ENCODE results near the gene WDR33. TPM values are rescaled to one million over a fixed set of nuclear protein-coding genes. Genes with fewer than 3 reads are reported as not detected.

The WDR33 gene
- total and polyA plus RNA-seq, 10 of the 15 experiments (the other 5 are each of a cell fraction or from before 2014, with no cell fraction given) = 29.2 to 73.8 (median 45.6) TPM

DNA sequence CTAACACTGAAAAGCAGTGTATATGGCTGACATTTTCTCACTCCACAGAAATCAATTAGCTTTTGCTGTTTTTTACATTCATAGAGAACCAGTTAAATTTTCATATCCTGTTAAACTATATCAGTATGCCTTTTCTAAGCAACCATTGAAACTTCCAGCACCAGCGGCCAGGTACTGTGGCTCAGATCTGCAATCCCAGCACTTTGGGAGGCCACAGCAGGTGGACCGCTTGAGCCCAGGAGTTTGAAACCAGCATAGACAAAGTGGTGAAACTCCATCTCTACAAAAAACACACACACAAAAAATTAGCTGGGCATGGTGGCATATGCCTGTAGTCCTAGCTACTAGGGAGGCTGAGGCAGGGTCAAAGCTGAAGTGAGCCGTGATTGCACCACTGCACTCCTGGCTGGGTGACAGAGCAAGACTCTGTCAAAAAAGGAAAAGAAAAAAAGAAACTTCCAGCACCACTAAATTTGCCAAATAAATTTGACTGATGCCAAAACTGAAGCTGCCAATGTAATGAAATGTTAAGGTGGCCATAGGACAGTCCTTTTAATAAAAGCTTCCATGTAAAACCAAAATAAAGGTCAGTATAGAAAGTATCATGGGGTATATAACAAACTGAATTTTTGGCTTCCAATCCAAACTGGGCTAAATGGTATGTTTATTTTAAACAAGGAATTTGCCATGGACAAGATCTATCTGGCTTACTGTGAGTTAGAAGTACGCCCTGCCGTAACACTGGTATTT is 106.2 kb downstream of the WDR33 start:
- H3K79me2 ChIP-seq (ENCODE audit: control insufficient read depth, insufficient read depth, low read length) = peaks cover 21% of the 10 kb centered on the region
- H4K20me1 ChIP-seq (ENCODE audit: control insufficient read depth, insufficient read depth) = no peaks in the 10 kb centered on the region
- no peak for ATAC-seq
- in situ Hi-C loops (cut with MboI) (no loop called here), intact Hi-C loops (cut with micrococcal nuclease; ENCODE audit: unreplicated experiment) (loop anchor here (5.0 kb wide), 5 partner anchors 37 to 322 kb away; partner anchors contain the start of genes IWS1, POLR2D and SAP130)
- no peak overlapping the region for H3K4me2 ChIP-seq (ENCODE audit: control insufficient read depth, insufficient read depth)
- H3K9me3 ChIP-seq (replicated peaks; ENCODE audit: control insufficient read depth, insufficient read depth, low read length) = no peaks in the 10 kb centered on the region
- peaks cover 10 to 18% of the 10 kb centered on the region in 2 experiments; a peak in 3 of 4 replicates for H3K36me3 ChIP-seq (ENCODE audit: control insufficient read depth in 2 of 2, insufficient read depth in 2 of 2, low read length in 1 of 2)
- ChIA-PET POLR2A (interaction anchor here (1.2 to 2.3 kb wide), 4 partner anchors 20 to 107 kb away, joined by 3 to 8 read pairs (median 4); partner anchors contain the start of gene WDR33), SMC1A (ENCODE audit: uncharacterized antibody, unreplicated experiment) (interaction anchor here (0.6 to 3.2 kb wide), 18 partner anchors 8 to 561 kb away, joined by 3 to 12 read pairs (median 4); no protein-coding TSS in a partner anchor), RAD21 (ENCODE audit: unreplicated experiment) (interaction anchor here (1.0 to 5.7 kb wide), 4 partner anchors 30 to 114 kb away, joined by 3 to 53 read pairs (median 12); no protein-coding TSS in a partner anchor), CTCF (interaction anchor here (0.9 to 3.3 kb wide), 4 partner anchors 9 to 117 kb away, joined by 3 to 9 read pairs (median 5); partner anchors contain the start of gene WDR33)
- H3K4me3 ChIP-seq = no peak overlapping the region
- TF ChIP-seq ASH2L (IDR thresholded peaks at IDR 0.05; ENCODE audit: borderline replicate concordance, low read depth) (no peak), EED (IDR thresholded peaks at IDR 0.05; ENCODE audit: low read depth) (no peak)
- no peak for FAIRE-seq
- BruUV-seq (replicated peaks) = no TSS peak
- no peak overlapping the region for H3K9ac ChIP-seq (ENCODE audit: control insufficient read depth, insufficient read depth, low read length)
- no peak overlapping the region for H3K27ac ChIP-seq (ENCODE audit: control insufficient read depth, insufficient read depth)
- no peaks in the 10 kb centered on the region for H3K27me3 ChIP-seq (replicated peaks in 1 of 2; ENCODE audit: control insufficient read depth in 2 of 2, insufficient read depth in 2 of 2, low read length in 1 of 2)
- peaks cover 9% of the 10 kb centered on the region for H3K4me1 ChIP-seq (ENCODE audit: control insufficient read depth, insufficient read depth, low read length)
- no peak overlapping the region for H2AFZ ChIP-seq (ENCODE audit: control insufficient read depth, low read depth, low read length)
- DNase-seq (ENCODE audit: low read depth, low spot score) = no peak
- WGBS (ENCODE audit: insufficient coverage, insufficient replicate concordance, low lambda C conversion rate, missing lambda C conversion rate) = 89% methylated on average over 5 of the region's 5 CpGs

DNA sequence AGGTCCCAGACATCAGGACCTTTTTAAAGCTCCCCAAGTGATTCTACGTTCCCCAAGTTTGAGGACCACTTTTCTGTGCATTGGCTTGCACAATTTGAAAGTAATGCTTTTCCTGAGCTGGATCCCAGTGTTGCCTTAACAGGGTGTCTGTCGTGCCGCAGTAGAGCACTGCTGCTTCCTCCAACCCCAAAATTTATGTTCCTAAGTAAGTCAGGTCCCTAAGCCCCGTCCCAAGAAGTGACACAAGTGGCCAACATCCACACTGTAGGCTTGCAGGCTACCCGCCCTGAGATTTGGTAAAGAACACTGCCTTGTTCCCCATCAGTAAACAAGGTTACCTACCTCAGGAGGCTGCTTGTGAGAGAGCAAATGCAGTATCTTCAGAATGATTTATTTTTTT is 107.7 kb downstream of the WDR33 start:
- peaks cover 7 to 10% of the 10 kb centered on the region in 2 experiments; a peak in 3 of 4 replicates for H3K36me3 ChIP-seq (ENCODE audit: control insufficient read depth in 2 of 2, insufficient read depth in 2 of 2, low read length in 1 of 2)
- H3K9ac ChIP-seq (ENCODE audit: control insufficient read depth, insufficient read depth, low read length) = no peak overlapping the region
- DNase-seq (ENCODE audit: low read depth, low spot score) = no peak
- SMC1A ChIA-PET (ENCODE audit: uncharacterized antibody, unreplicated experiment) = interaction anchor here (0.6 to 3.2 kb wide), 16 partner anchors 11 to 119 kb away, joined by 3 to 17 read pairs (median 4); no protein-coding TSS in a partner anchor
- POLR2A ChIA-PET = interaction anchor here (0.6 to 2.1 kb wide), 6 partner anchors 11 to 127 kb away, joined by 3 to 9 read pairs (median 4); no protein-coding TSS in a partner anchor
- H3K79me2 ChIP-seq (ENCODE audit: control insufficient read depth, insufficient read depth, low read length) = peaks cover 21% of the 10 kb centered on the region
- CTCF ChIA-PET = interaction anchor here (1.4 to 3.3 kb wide), 4 partner anchors 11 to 108 kb away, joined by 3 to 9 read pairs (median 6); partner anchors contain the start of gene WDR33
- intact Hi-C loops (cut with micrococcal nuclease; ENCODE audit: unreplicated experiment) = loop anchor here (5.0 kb wide), 5 partner anchors 39 to 324 kb away; partner anchors contain the start of genes IWS1, POLR2D and SAP130
- no peak for FAIRE-seq
- no peak for TF ChIP-seq CHD4 (IDR thresholded peaks at IDR 0.05)
- TF ChIP-seq BRCA1 (IDR thresholded peaks at IDR 0.05; ENCODE audit: low read depth, low read length) = no peak
- TF ChIP-seq CHD1 (IDR thresholded peaks at IDR 0.05; ENCODE audit: low read depth, low read length) = no peak
- TF ChIP-seq KAT2A (conservative IDR thresholded peaks at IDR 0.05; ENCODE audit: control insufficient read depth, low read depth, low read length) = no peak
- no peak for TF ChIP-seq RAD21 (IDR thresholded peaks at IDR 0.05; ENCODE audit: insufficient read depth, low read depth, low read length)
- WGBS (ENCODE audit: insufficient coverage, insufficient replicate concordance, low lambda C conversion rate, missing lambda C conversion rate) = 88% methylated on average over 5 of the region's 5 CpGs
- H3K4me3 ChIP-seq = peak overlapping the region; percentile 71
- H3K4me2 ChIP-seq (ENCODE audit: control insufficient read depth, insufficient read depth) = peak overlapping the region; percentile 93
- H3K4me1 ChIP-seq (ENCODE audit: control insufficient read depth, insufficient read depth, low read length) = peaks cover 9% of the 10 kb centered on the region
- no peak for ATAC-seq
- no peak overlapping the region for H3K27ac ChIP-seq (ENCODE audit: control insufficient read depth, insufficient read depth)
- no peaks in the 10 kb centered on the region for H3K27me3 ChIP-seq (replicated peaks in 1 of 2; ENCODE audit: control insufficient read depth in 2 of 2, insufficient read depth in 2 of 2, low read length in 1 of 2)
- no peaks in the 10 kb centered on the region for H4K20me1 ChIP-seq (ENCODE audit: control insufficient read depth, insufficient read depth)
- no peak overlapping the region for H2AFZ ChIP-seq (ENCODE audit: control insufficient read depth, low read depth, low read length)
- RAD21 ChIA-PET (ENCODE audit: unreplicated experiment) = interaction anchor here (0.8 to 5.7 kb wide), 7 partner anchors 31 to 108 kb away, joined by 3 to 53 read pairs (median 10); no protein-coding TSS in a partner anchor
- in situ Hi-C loops (cut with MboI) = no loop called here
- no peaks in the 10 kb centered on the region for H3K9me3 ChIP-seq (replicated peaks; ENCODE audit: control insufficient read depth, insufficient read depth, low read length)
- no TSS peak for BruUV-seq (replicated peaks)
